Activated T-cell treated with anti-CD3 and anti-CD28 coated beads, Interleukin-2, amount 50 U/mL, for 4 hours (primary cell): ENCODE data around the gene LHFPL6. TPM values are rescaled to one million over a fixed set of nuclear protein-coding genes. Genes with fewer than 3 reads are reported as not detected.

Experiments
- ATAC-seq, 2 donors: fragments of 200-7000 bp; cut with Tn5 transposase; one replicate each; pipeline ENCODE4 v1.10.0; 2021
- DNase-seq: peaks from one replicate; pipeline ENCODE4 v3.0.0-alpha.2; 2020
- H3K27me3 Mint-ChIP-seq: one replicate; pipeline ENCODE4 v1.8.0; 2021; ENCODE audit warnings: low read depth, mixed read lengths
- H3K36me3 Mint-ChIP-seq: one replicate; pipeline ENCODE4 v1.8.0; 2022; ENCODE audit warnings: mixed read lengths; ENCODE audit not compliant: insufficient read depth
- H3K4me1 Mint-ChIP-seq: one replicate; pipeline ENCODE4 v1.8.0; 2021; ENCODE audit warnings: low read depth, mixed read lengths
- H3K4me3 Mint-ChIP-seq: one replicate; pipeline ENCODE4 v1.8.0; 2021; ENCODE audit warnings: mild to moderate bottlenecking, moderate library complexity, mixed read lengths
- H3K9me3 Mint-ChIP-seq: one replicate; pipeline ENCODE4 v1.8.0; 2021; ENCODE audit warnings: mixed read lengths
- total RNA-seq, 3 donors: library from RNA; stranded (reverse); gene quantifications; one replicate each; pipeline ENCODE4 v1.2.1, GENCODE V29; 2021

Gene LHFPL6
- total RNA-seq, 3 donors from 2014 or later, result 1.0 to 4.3 (median 4.3) TPM

- DNase-seq (no peak), ATAC-seq (no peak)
- H3K9me3 Mint-ChIP-seq, result no peaks in the 10 kb centered on the region
- no peaks in the 10 kb centered on the region for H3K27me3 Mint-ChIP-seq
- H3K4me3 Mint-ChIP-seq, result no peak overlapping the region
- H3K36me3 Mint-ChIP-seq, result no peaks in the 10 kb centered on the region
- no peaks in the 10 kb centered on the region for H3K4me1 Mint-ChIP-seq
Measured at GRCh38 chr13:39335721-39336120, 267.3 kb downstream of the LHFPL6 start.

- DNase-seq (no peak), ATAC-seq (no peak)
- Mint-ChIP-seq H3K27me3 (peaks cover 2% of the 10 kb centered on the region), H3K4me3 (no peak overlapping the region), H3K36me3 (no peaks in the 10 kb centered on the region), H3K4me1 (no peaks in the 10 kb centered on the region), H3K9me3 (no peaks in the 10 kb centered on the region)
Measured at GRCh38 chr13:39330504-39330903, 272.5 kb downstream of the LHFPL6 start.

GRCh38 chr13:39329182-39329639, 273.8 kb downstream of the LHFPL6 start:
- Mint-ChIP-seq H3K36me3 (no peaks in the 10 kb centered on the region), H3K9me3 (no peaks in the 10 kb centered on the region), H3K4me3 (no peak overlapping the region), H3K27me3 (peaks cover 2% of the 10 kb centered on the region), H3K4me1 (no peaks in the 10 kb centered on the region)
- no peak for ATAC-seq
- DNase-seq, result no peak

- Mint-ChIP-seq H3K4me3 (no peak overlapping the region), H3K36me3 (no peaks in the 10 kb centered on the region), H3K4me1 (no peaks in the 10 kb centered on the region), H3K27me3 (peaks cover 4% of the 10 kb centered on the region), H3K9me3 (no peaks in the 10 kb centered on the region)
- ATAC-seq, result no peak
- DNase-seq, result no peak
Measured at GRCh38 chr13:39327172-39327479, 275.9 kb downstream of the LHFPL6 start.

- ATAC-seq (no peak), DNase-seq (no peak)
- no peak overlapping the region for H3K4me3 Mint-ChIP-seq
- H3K27me3 Mint-ChIP-seq, result peaks cover 4% of the 10 kb centered on the region
- no peaks in the 10 kb centered on the region for H3K36me3 Mint-ChIP-seq
- no peaks in the 10 kb centered on the region for H3K4me1 Mint-ChIP-seq
- no peaks in the 10 kb centered on the region for H3K9me3 Mint-ChIP-seq
Measured at GRCh38 chr13:39326469-39327171, 276.4 kb downstream of the LHFPL6 start.

- DNase-seq, result no peak
- H3K27me3 Mint-ChIP-seq, result peaks cover 4% of the 10 kb centered on the region
- no peak for ATAC-seq
- H3K36me3 Mint-ChIP-seq, result no peaks in the 10 kb centered on the region
- no peaks in the 10 kb centered on the region for H3K4me1 Mint-ChIP-seq
- H3K4me3 Mint-ChIP-seq, result no peak overlapping the region
- no peaks in the 10 kb centered on the region for H3K9me3 Mint-ChIP-seq
Measured at GRCh38 chr13:39324806-39325311, 278.1 kb downstream of the LHFPL6 start.

- ATAC-seq (no peak), DNase-seq (no peak)
- Mint-ChIP-seq H3K4me1 (no peaks in the 10 kb centered on the region), H3K9me3 (no peaks in the 10 kb centered on the region), H3K27me3 (peaks cover 2% of the 10 kb centered on the region), H3K4me3 (no peak overlapping the region), H3K36me3 (no peaks in the 10 kb centered on the region)
Measured at GRCh38 chr13:39322836-39323585, 280.0 kb downstream of the LHFPL6 start.

GRCh38 chr13:39321574-39321973, 281.4 kb downstream of the LHFPL6 start:
- H3K36me3 Mint-ChIP-seq, result no peaks in the 10 kb centered on the region
- H3K4me1 Mint-ChIP-seq, result no peaks in the 10 kb centered on the region
- H3K9me3 Mint-ChIP-seq, result no peaks in the 10 kb centered on the region
- no peak for DNase-seq
- H3K4me3 Mint-ChIP-seq, result no peak overlapping the region
- ATAC-seq, result no peak
- peaks cover 6% of the 10 kb centered on the region for H3K27me3 Mint-ChIP-seq

- peaks cover 9% of the 10 kb centered on the region for H3K27me3 Mint-ChIP-seq
- H3K4me1 Mint-ChIP-seq, result no peaks in the 10 kb centered on the region
- H3K9me3 Mint-ChIP-seq, result no peaks in the 10 kb centered on the region
- H3K4me3 Mint-ChIP-seq, result no peak overlapping the region
- no peak for DNase-seq
- no peak for ATAC-seq
- H3K36me3 Mint-ChIP-seq, result no peaks in the 10 kb centered on the region
Measured at GRCh38 chr13:39318161-39318560, 284.8 kb downstream of the LHFPL6 start.

- no peak for ATAC-seq
- Mint-ChIP-seq H3K9me3 (no peaks in the 10 kb centered on the region), H3K36me3 (no peaks in the 10 kb centered on the region), H3K4me1 (no peaks in the 10 kb centered on the region), H3K27me3 (peaks cover 7% of the 10 kb centered on the region), H3K4me3 (no peak overlapping the region)
- no peak for DNase-seq
Measured at GRCh38 chr13:39317291-39317690, 285.7 kb downstream of the LHFPL6 start.

GRCh38 chr13:39315796-39316195, 287.2 kb downstream of the LHFPL6 start:
- ATAC-seq, result no peak
- no peak for DNase-seq
- Mint-ChIP-seq H3K4me1 (no peaks in the 10 kb centered on the region), H3K4me3 (no peak overlapping the region), H3K36me3 (no peaks in the 10 kb centered on the region), H3K27me3 (peaks cover 7% of the 10 kb centered on the region), H3K9me3 (no peaks in the 10 kb centered on the region)

GRCh38 chr13:39313721-39314120, 289.3 kb downstream of the LHFPL6 start:
- Mint-ChIP-seq H3K4me1 (no peaks in the 10 kb centered on the region), H3K36me3 (no peaks in the 10 kb centered on the region), H3K4me3 (no peak overlapping the region), H3K9me3 (no peaks in the 10 kb centered on the region), H3K27me3 (peaks cover 7% of the 10 kb centered on the region)
- DNase-seq (no peak), ATAC-seq (no peak)

- DNase-seq (no peak), ATAC-seq (no peak)
- Mint-ChIP-seq H3K36me3 (no peaks in the 10 kb centered on the region), H3K4me3 (no peak overlapping the region), H3K27me3 (peaks cover 7% of the 10 kb centered on the region), H3K4me1 (no peaks in the 10 kb centered on the region), H3K9me3 (no peaks in the 10 kb centered on the region)
Measured at GRCh38 chr13:39312596-39312995, 290.4 kb downstream of the LHFPL6 start.

- ATAC-seq (no peak), DNase-seq (no peak)
- Mint-ChIP-seq H3K9me3 (no peaks in the 10 kb centered on the region), H3K36me3 (no peaks in the 10 kb centered on the region), H3K27me3 (peaks cover 4% of the 10 kb centered on the region), H3K4me3 (no peak overlapping the region), H3K4me1 (peaks cover 6% of the 10 kb centered on the region)
Measured at GRCh38 chr13:39311619-39312018, 291.4 kb downstream of the LHFPL6 start.

GRCh38 chr13:39310961-39311360, 292.0 kb downstream of the LHFPL6 start:
- Mint-ChIP-seq H3K4me1 (peaks cover 6% of the 10 kb centered on the region), H3K27me3 (no peaks in the 10 kb centered on the region), H3K9me3 (no peaks in the 10 kb centered on the region), H3K4me3 (no peak overlapping the region), H3K36me3 (no peaks in the 10 kb centered on the region)
- ATAC-seq, result no peak
- DNase-seq, result no peak
